Hepatocyte (in vitro differentiated cells): ENCODE measurements around the gene GBA3. TPM values are rescaled to one million over a fixed set of nuclear protein-coding genes. Genes with fewer than 3 reads are reported as not detected.

Source experiments
- DNase-seq: peaks from one replicate; pipeline ENCODE4 v3.0.0-alpha.2; 2016; ENCODE audit warnings: low spot score
- H2AFZ ChIP-seq: fragments of 200-600 bp; sonication (generic); 2 replicates; pipeline ENCODE4 v1.6.0; 2016; ENCODE audit warnings: antibody characterized with exemption, mild to moderate bottlenecking
- H3K27ac ChIP-seq: fragments of 200-600 bp; sonication (generic); 2 replicates; pipeline ENCODE4 v1.5.1; 2016; ENCODE audit warnings: mild to moderate bottlenecking
- H3K27me3 ChIP-seq: fragments of 200-600 bp; sonication (generic); 2 replicates; pipeline ENCODE4 v1.6.1; 2016
- H3K36me3 ChIP-seq: fragments of 200-600 bp; sonication (generic); replicated peaks from 2 replicates; pipeline ENCODE4 v1.5.1; 2016; ENCODE audit warnings: low read depth; ENCODE audit not compliant: insufficient read depth
- H3K4me1 ChIP-seq: fragments of 200-600 bp; sonication (generic); 2 replicates; pipeline ENCODE4 v1.5.1; 2016; ENCODE audit warnings: mild to moderate bottlenecking, moderate library complexity; ENCODE audit not compliant: insufficient read depth
- H3K4me2 ChIP-seq: fragments of 200-600 bp; sonication (generic); 2 replicates; pipeline ENCODE4 v1.6.0; 2016
- H3K4me3 ChIP-seq: fragments of 200-600 bp; sonication (generic); 2 replicates; pipeline ENCODE4 v1.5.1; 2016; ENCODE audit warnings: mild to moderate bottlenecking
- H3K79me2 ChIP-seq: fragments of 200-600 bp; sonication (generic); 2 replicates; pipeline ENCODE4 v1.6.0; 2017; ENCODE audit warnings: mild to moderate bottlenecking
- H3K9me2 ChIP-seq: fragments of 200-600 bp; sonication (generic); replicated peaks from 2 replicates; pipeline ENCODE4 v1.6.0; 2017; ENCODE audit warnings: mild to moderate bottlenecking; ENCODE audit not compliant: insufficient read depth
- H3K9me3 ChIP-seq: fragments of 200-600 bp; sonication (generic); 2 replicates; pipeline ENCODE4 v1.5.1; 2016; ENCODE audit warnings: low read depth, mild to moderate bottlenecking
- H4K20me1 ChIP-seq: fragments of 200-600 bp; sonication (generic); 2 replicates; pipeline ENCODE4 v1.6.0; 2016; ENCODE audit warnings: mild to moderate bottlenecking; ENCODE audit not compliant: insufficient read depth, poor library complexity, severe bottlenecking
- CTCF ChIP-seq: fragments of 200-600 bp; sonication (generic); IDR thresholded peaks from 2 replicates; pipeline ENCODE4 v1.5.1; 2016; ENCODE audit warnings: antibody characterized with exemption, mild to moderate bottlenecking; ENCODE audit not compliant: poor library complexity
- EZH2 ChIP-seq: fragments of 200-600 bp; sonication (generic); IDR thresholded peaks from 2 replicates; pipeline ENCODE4 v1.6.1; 2016; ENCODE audit warnings: antibody characterized with exemption, mild to moderate bottlenecking, borderline replicate concordance
- EZH2phosphoT487 ChIP-seq: fragments of 200-600 bp; sonication (generic); IDR thresholded peaks from one replicate; pipeline ENCODE4 v1.6.1; 2018; ENCODE audit warnings: antibody characterized with exemption, mild to moderate bottlenecking, low read depth, moderate library complexity; ENCODE audit not compliant: unreplicated experiment, severe bottlenecking
- WGBS: methylation state at CpG from one replicate; pipeline ENCODE4 v1.1.6; 2016; ENCODE audit warnings: low lambda C conversion rate; ENCODE audit errors: missing lambda C conversion rate; 5-methylcytosine and 5-hydroxymethylcytosine counted together
- polyA plus RNA-seq: library from polyadenylated mRNA; unstranded; fragments of >200 nt; fragmentation: Nextera tagmentation; extraction: Ambion mirVana; gene quantifications from 2 replicates; pipeline ENCODE4 v1.2.1, GENCODE V29; 2016
- total RNA-seq: library from RNA; depleted of rRNA; stranded (reverse); fragments of >200 nt; gene quantifications from 2 replicates; pipeline ENCODE4 v1.2.3, GENCODE V29; 2014

The GBA3 gene
- total and polyA plus RNA-seq, 2 experiments from 2014 or later, result 14.3 to 34.2 TPM

DNA sequence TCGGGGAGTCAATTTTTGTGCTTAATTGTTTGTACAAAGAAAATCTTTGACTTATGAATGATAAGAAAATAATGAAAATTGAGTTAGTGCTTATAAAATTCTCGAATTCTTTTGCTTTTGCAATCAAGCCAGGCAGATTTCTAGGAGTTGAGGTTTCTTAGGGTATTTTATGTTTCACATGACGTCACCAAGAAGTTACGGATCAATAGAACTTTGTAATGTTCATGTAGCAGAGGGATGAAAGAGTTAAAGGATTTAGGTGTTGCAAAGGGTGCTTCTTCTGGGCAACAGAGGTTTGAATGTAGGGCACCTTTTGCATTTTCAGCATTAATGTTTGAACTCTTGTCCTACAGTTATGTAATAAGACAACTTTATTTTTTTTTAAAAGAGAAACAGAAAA, 19.4 kb downstream of the GBA3 start:
- no peak for TF ChIP-seq EZH2
- no peak for TF ChIP-seq CTCF
- no peak for TF ChIP-seq EZH2phosphoT487
- no peak overlapping the region for H2AFZ ChIP-seq
- no peak for DNase-seq
- H3K79me2 ChIP-seq, result no peaks in the 10 kb centered on the region
- no peaks in the 10 kb centered on the region for H3K36me3 ChIP-seq
- no peak overlapping the region for H3K27ac ChIP-seq
- H4K20me1 ChIP-seq, result no peaks in the 10 kb centered on the region
- H3K27me3 ChIP-seq, result no peaks in the 10 kb centered on the region
- WGBS, result 87% methylated on average over 4 of the region's 4 CpGs
- no peak overlapping the region for H3K4me2 ChIP-seq
- H3K4me1 ChIP-seq, result no peaks in the 10 kb centered on the region
- H3K9me2 ChIP-seq, result no peaks in the 10 kb centered on the region
- no peak overlapping the region for H3K4me3 ChIP-seq
- H3K9me3 ChIP-seq, result no peaks in the 10 kb centered on the region

GRCh38 chr4:22712529-22712928, 19.8 kb downstream of the GBA3 start:
- TF ChIP-seq EZH2phosphoT487 (no peak), EZH2 (no peak), CTCF (no peak)

DNA sequence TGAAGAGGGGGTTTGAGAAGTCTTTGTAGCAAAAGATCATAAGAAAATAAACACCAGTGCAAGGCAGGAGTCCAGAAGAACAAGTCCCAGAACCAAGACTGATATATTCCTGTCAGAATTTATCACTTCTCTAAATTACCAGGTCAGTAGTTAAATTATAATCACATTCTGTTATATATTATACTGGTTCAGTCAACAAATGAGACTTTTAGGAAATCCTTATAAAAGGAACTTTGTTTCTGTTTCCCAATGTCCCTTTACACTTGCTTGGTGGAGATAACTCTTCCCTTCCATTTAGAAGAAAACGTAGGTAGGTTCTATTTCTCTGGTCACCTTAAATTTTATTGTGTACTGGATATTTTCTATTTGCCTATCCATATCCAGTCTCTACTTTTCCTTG, 21.1 kb downstream of the GBA3 start:
- Histone ChIP-seq H3K4me1 (no peaks in the 10 kb centered on the region), H3K36me3 (no peaks in the 10 kb centered on the region), H3K4me2 (no peak overlapping the region), H3K9me3 (no peaks in the 10 kb centered on the region), H3K9me2 (no peaks in the 10 kb centered on the region), H3K27me3 (no peaks in the 10 kb centered on the region), H3K27ac (no peak overlapping the region), H3K4me3 (no peak overlapping the region), H3K79me2 (no peaks in the 10 kb centered on the region), H4K20me1 (no peaks in the 10 kb centered on the region), H2AFZ (no peak overlapping the region)
- DNase-seq, result no peak
- no peak for TF ChIP-seq CTCF
- TF ChIP-seq EZH2, result no peak
- no peak for TF ChIP-seq EZH2phosphoT487
- 92% methylated on average over 1 of the region's 1 CpG for WGBS

More at GRCh38 chr4:22712529-22712928, 19.8 kb downstream of the GBA3 start:
- Histone ChIP-seq H3K27ac (no peak overlapping the region), H3K27me3 (no peaks in the 10 kb centered on the region), H3K4me3 (no peak overlapping the region), H3K36me3 (no peaks in the 10 kb centered on the region), H4K20me1 (no peaks in the 10 kb centered on the region), H3K79me2 (no peaks in the 10 kb centered on the region), H3K9me3 (no peaks in the 10 kb centered on the region), H3K4me1 (no peaks in the 10 kb centered on the region), H3K9me2 (no peaks in the 10 kb centered on the region), H3K4me2 (no peak overlapping the region), H2AFZ (no peak overlapping the region)
- WGBS, result 88% methylated on average over 7 of the region's 7 CpGs
- no peak for DNase-seq

- no peaks in the 10 kb centered on the region for H3K4me1 ChIP-seq
- no peaks in the 10 kb centered on the region for H3K36me3 ChIP-seq
- no peak overlapping the region for H3K4me3 ChIP-seq
- no peak overlapping the region for H3K4me2 ChIP-seq
- H3K79me2 ChIP-seq, result no peaks in the 10 kb centered on the region
- H2AFZ ChIP-seq, result no peak overlapping the region
- 90% methylated on average over 3 of the region's 3 CpGs for WGBS
- no peak overlapping the region for H3K27ac ChIP-seq
- no peaks in the 10 kb centered on the region for H3K27me3 ChIP-seq
- TF ChIP-seq EZH2phosphoT487 (no peak), EZH2 (no peak), CTCF (no peak)
- H3K9me2 ChIP-seq, result no peaks in the 10 kb centered on the region
- no peaks in the 10 kb centered on the region for H4K20me1 ChIP-seq
- H3K9me3 ChIP-seq, result no peaks in the 10 kb centered on the region
- no peak for DNase-seq
These were observed 26.5 kb downstream of the GBA3 start for GRCh38 chr4:22719218-22719617.
